UCSD-AML1 (cell line): ENCODE data around the gene PGAM2.
"Not testable (repeated sequence)": the region's sequence is repeated elsewhere in the genome, so short reads cannot be mapped to it uniquely, and the experiment has no call there.

Source experiments
- DNase-seq: peaks from one replicate; lab custom pipeline; 2025; ENCODE audit not compliant: unreplicated experiment; lab: John Stamatoyannopoulos, UW

Gene PGAM2

DNA sequence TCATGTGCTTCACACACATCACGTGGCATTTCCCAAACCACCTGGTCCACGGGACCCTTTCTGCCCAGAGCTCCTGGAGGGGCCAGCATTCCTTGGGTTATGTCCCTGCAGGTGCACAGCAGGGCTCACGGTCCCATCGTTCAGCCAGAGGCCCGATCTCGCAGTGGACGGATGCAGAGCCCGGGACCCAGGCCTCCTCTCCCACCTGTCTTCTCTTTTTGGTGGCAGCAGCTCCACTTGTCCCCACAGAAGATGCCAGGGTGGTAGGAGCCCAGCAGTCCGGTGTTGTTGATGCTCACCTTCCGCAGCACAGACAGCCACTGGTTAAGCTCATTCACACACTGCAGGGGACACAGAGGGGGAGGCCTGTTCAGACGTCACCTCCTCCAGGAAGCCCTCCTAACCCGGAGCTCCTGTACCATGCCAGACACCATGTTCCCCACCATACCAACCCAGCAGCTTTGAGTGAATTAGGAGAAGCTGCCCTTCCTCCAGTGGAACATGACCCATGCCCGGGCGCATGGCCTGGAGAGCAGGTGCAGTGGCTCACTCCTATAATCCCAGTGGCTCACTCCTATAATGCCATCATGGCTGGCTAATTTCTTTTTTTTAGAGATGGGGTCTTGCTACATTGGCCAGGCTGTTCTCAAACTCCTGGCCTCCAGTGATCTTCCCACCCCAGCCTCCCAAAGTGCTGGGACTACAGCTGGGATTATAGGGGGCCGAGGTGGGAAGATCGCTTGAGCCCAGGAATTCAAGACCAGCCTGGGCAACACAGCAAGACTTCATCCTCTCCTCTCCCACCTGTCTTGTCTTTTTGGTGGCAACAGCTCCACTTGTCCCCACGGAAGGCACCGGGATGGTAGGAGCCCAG, 31.2 kb downstream of the PGAM2 start:
- not testable (repeated sequence) for DNase-seq

- not testable (repeated sequence) for DNase-seq
Measured at GRCh38 chr7:44032031-44032430, 33.3 kb downstream of the PGAM2 start.

DNA sequence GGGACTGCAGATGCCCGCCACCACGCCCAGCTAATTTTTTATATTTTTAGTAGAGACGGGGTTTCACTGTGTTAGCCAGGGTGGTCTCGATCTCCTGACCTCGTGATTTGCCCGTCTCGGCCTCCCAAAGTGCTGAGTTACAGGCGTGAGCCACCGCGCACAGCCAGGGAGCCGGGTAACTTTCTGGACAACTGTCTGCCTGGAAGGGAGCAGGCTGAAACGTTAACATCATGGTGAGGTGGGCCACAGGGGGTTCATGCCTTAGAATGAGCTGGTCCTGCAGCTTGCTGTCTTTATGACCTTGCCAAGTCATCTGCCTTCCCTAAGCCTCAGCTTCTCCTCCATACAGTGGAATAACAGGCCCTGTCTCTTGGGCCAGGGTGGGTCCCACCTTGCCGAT, 34.0 kb downstream of the PGAM2 start:
- not testable (repeated sequence) for DNase-seq

DNA sequence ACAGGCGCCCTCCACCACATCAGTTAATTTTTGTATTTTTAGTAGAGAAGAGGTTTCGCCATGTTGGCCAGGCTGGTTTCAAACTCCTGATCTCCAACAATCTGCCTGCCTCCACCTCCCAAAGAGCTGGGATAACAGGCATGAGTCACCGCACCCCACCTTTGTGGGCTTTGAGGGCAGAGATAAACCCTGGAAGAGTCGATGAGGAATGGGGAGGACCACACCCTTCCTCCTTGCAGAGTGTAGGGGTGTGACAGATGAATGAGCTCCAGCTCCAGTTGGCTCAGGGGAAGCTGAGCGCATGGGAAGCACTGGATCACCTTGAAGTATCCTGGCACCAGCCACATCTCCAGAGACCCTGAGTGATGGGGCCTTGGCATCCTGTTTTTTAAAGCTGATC, 35.3 kb downstream of the PGAM2 start:
- not testable (repeated sequence) for DNase-seq

- DNase-seq: not testable (repeated sequence)
Measured at GRCh38 chr7:44029433-44029832, 35.9 kb downstream of the PGAM2 start.

- not testable (repeated sequence) for DNase-seq
Measured at GRCh38 chr7:44022796-44023467, 42.4 kb downstream of the PGAM2 start.

GRCh38 chr7:44022069-44022468, 43.3 kb downstream of the PGAM2 start:
- not testable (repeated sequence) for DNase-seq

- DNase-seq: not testable (repeated sequence)
Measured at GRCh38 chr7:44019825-44020224, 45.5 kb downstream of the PGAM2 start.

DNA sequence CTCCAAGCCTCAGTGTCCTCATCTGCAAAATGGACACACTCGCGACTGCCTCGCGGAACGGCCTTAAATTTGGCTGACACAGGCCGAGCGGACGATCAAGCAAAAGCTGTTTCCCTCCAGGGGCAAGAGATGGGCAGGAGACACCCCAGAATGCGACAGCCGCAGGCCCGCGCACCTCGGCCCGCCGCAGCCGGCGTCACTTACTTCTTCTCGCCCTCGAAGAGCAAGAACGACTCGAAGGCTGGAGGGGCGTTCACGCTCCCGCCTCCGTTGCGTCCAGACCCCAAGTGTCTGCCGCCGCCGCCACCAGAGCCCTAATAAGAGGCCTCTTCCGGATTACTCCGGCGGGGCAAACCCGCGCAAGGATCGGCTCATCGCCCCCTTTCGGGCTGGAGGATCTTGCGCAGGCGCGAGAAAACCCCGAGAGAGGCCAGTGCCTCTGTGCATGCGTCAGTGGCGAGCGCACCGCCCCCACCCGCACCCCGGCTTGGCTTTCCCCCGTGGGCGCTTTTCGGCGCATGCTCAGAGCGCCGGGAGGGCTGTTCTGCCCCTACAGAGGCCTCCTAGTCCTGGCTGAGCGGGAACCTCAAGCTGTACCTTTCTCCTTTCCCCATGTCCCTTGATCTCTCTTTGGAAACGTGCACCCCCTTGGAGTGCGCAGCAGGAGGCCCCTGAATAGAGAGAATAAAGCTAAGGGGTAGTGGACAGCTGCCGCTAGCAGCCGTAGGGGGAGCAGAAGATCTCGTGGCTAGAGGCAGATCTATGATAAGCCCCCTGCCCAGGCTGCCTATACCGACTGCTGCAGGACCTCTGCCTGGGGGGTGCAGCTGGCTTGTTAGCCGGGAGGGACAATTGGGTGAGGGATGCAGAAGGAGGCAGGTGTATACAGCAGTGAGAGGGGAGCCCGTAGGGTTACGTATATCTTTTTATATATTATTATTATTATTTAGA, 46.2 kb downstream of the PGAM2 start:
- peak; percentile 91 for DNase-seq

DNA sequence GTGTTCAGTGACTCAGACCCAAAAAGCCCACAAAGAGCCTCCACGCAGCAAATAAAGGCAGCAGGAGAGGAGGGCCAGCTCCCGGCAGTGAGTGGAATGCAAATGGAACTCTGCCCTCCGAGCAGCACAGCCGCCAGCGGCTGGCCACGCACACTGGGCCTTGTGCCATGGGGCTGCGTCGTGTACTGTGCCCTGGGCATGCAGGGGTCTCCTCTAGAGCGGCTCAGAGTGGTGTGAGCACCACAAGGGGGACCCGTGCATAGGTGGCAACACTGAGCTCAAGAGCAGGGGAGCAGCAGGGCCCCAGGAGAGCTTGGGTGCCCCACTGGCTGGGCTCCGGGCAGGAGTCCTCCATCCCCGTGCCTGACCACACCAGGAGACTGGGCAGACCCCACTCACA, 50.3 kb downstream of the PGAM2 start:
- DNase-seq: not testable (repeated sequence)
